Measurements from ENCODE around the gene CRISP1. TPM values are rescaled to one million over a fixed set of nuclear protein-coding genes. Genes with fewer than 3 reads are reported as not detected.

CRISP1 gene
- polyA plus RNA-seq, 1 donor (not counting 4 experiments of a cell fraction or from before 2014, with no cell fraction given), result not detected

DNA sequence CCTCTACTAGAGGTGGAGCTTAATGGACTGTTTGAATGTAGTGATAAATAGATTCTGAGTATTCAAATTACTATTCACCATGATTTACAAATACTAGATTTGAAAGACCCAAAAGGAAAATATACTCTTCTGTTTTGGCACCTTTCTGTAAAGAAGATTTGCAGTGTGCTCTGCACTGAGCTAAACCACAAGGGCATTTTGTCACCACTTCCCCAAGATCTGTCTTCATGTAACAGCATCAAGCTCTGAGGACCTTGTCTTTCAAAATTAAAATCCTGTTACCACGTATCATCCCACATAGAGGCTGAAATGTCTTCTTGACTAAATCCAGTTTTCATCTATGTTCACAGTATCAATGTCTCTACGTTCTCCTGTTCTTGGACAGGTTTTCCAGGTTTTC, 76.0 kb downstream of the CRISP1 start:
- DNase-seq (ENCODE audit: low read depth, low spot score) (no peak), FAIRE-seq (no peak)
- no peak overlapping the region for H3K4me2 ChIP-seq (ENCODE audit: control insufficient read depth, extremely low read depth, insufficient read depth, low read depth, low read length)
- H3K9me3 ChIP-seq (ENCODE audit: control insufficient read depth, low read depth, low read length), result no peaks in the 10 kb centered on the region
- H3K9me1 ChIP-seq (ENCODE audit: control insufficient read depth, extremely low read depth, insufficient read depth, low read length), result no peaks in the 10 kb centered on the region
- no peaks in the 10 kb centered on the region for H3K4me1 ChIP-seq (ENCODE audit: control insufficient read depth, extremely low read depth, insufficient read depth, low read length)
- no peak overlapping the region for H3K27ac ChIP-seq (ENCODE audit: control insufficient read depth, insufficient read depth, low read length)
- H2AFZ ChIP-seq (ENCODE audit: control insufficient read depth, low read length), result no peak overlapping the region
- no peaks in the 10 kb centered on the region for H3K27me3 ChIP-seq (ENCODE audit: control insufficient read depth, extremely low read depth, insufficient read depth, low read length)
- TF ChIP-seq EZH2 (IDR thresholded peaks at IDR 0.05; ENCODE audit: low read length) (no peak), CTCF (optimal IDR thresholded peaks at IDR 0.05 in 1 of 3, IDR thresholded peaks at IDR 0.05 in 1 of 3, conservative IDR thresholded peaks at IDR 0.05 in 1 of 3; ENCODE audit: extremely low read depth in 1 of 3, insufficient read depth in 2 of 3, low read length in 3 of 3) (no peak)
- H3K4me3 ChIP-seq (ENCODE audit: control insufficient read depth in 2 of 3, extremely low read depth in 1 of 3, insufficient read depth in 2 of 3, low read depth in 1 of 3, low read length in 3 of 3), result no peak overlapping the region
- dilution Hi-C loops (cut with MboI; ENCODE audit: extremely low pct_ligation_motif_present, low sequenced_read_pairs), result no loop called here
- H3K36me3 ChIP-seq (ENCODE audit: control insufficient read depth in 2 of 2, extremely low read depth in 1 of 2, insufficient read depth in 2 of 2, low read length in 2 of 2), result no peaks in the 10 kb centered on the region
- no peak overlapping the region for H3K9ac ChIP-seq (ENCODE audit: control insufficient read depth, extremely low read depth, insufficient read depth, low read length)
- H3K79me2 ChIP-seq (ENCODE audit: control insufficient read depth, insufficient read depth, low read length), result no peaks in the 10 kb centered on the region
- no peaks in the 10 kb centered on the region for H4K20me1 ChIP-seq (ENCODE audit: control insufficient read depth, extremely low read depth, insufficient read depth, low read length)

GRCh38 chr6:49787176-49787575, 79.2 kb downstream of the CRISP1 start, which contains the start of gene PGK2:
PGK2 (minus strand) TSS chr6:49787285; CDS start chr6:49787187, 98 bp downstream.
- Histone ChIP-seq H4K20me1 (ENCODE audit: control insufficient read depth, extremely low read depth, insufficient read depth, low read length) (no peaks in the 10 kb centered on the region), H3K4me2 (ENCODE audit: control insufficient read depth, extremely low read depth, insufficient read depth, low read depth, low read length) (no peak within 1 kb of the TSS), H3K27me3 (ENCODE audit: control insufficient read depth, extremely low read depth, insufficient read depth, low read length) (no peaks in the 10 kb centered on the region), H3K4me3 (ENCODE audit: control insufficient read depth in 2 of 3, extremely low read depth in 1 of 3, insufficient read depth in 2 of 3, low read depth in 1 of 3, low read length in 3 of 3) (no peak within 1 kb of the TSS), H3K27ac (ENCODE audit: control insufficient read depth, insufficient read depth, low read length) (no peak within 1 kb of the TSS), H2AFZ (ENCODE audit: control insufficient read depth, low read length) (no peak within 1 kb of the TSS), H3K9ac (ENCODE audit: control insufficient read depth, extremely low read depth, insufficient read depth, low read length) (no peak within 1 kb of the TSS), H3K9me3 (ENCODE audit: control insufficient read depth, low read depth, low read length) (no peaks in the 10 kb centered on the region), H3K79me2 (ENCODE audit: control insufficient read depth, insufficient read depth, low read length) (no peaks in the 10 kb centered on the region), H3K9me1 (ENCODE audit: control insufficient read depth, extremely low read depth, insufficient read depth, low read length) (no peaks in the 10 kb centered on the region), H3K36me3 (ENCODE audit: control insufficient read depth in 2 of 2, extremely low read depth in 1 of 2, insufficient read depth in 2 of 2, low read length in 2 of 2) (no peaks in the 10 kb centered on the region), H3K4me1 (ENCODE audit: control insufficient read depth, extremely low read depth, insufficient read depth, low read length) (no peaks in the 10 kb centered on the region)
- no peak for TF ChIP-seq EZH2 (IDR thresholded peaks at IDR 0.05; ENCODE audit: low read length)
- TF ChIP-seq CTCF (optimal IDR thresholded peaks at IDR 0.05 in 1 of 3, IDR thresholded peaks at IDR 0.05 in 1 of 3, conservative IDR thresholded peaks at IDR 0.05 in 1 of 3; ENCODE audit: extremely low read depth in 1 of 3, insufficient read depth in 2 of 3, low read length in 3 of 3), result no peak
- FAIRE-seq (no peak), DNase-seq (ENCODE audit: low read depth, low spot score) (no peak)
- dilution Hi-C loops (cut with MboI; ENCODE audit: extremely low pct_ligation_motif_present, low sequenced_read_pairs), result no loop called here
